Thoracic aorta (tissue), 2 donors: ENCODE results near the gene SH3BP4. TPM values are rescaled to one million over a fixed set of nuclear protein-coding genes. Genes with fewer than 3 reads are reported as not detected.
A peak's percentile ranks its signal among the peaks of the same experiment; 100 is the strongest.

ENCODE experiments used
- ATAC-seq: fragments of 150-250 bp; one replicate; pipeline ENCODE4 v1.8.0; 2017; ENCODE audit warnings: low read depth; ENCODE audit not compliant: insufficient number of reproducible peaks, low FRiP score
- DNase-seq: peaks from one replicate; pipeline ENCODE4 v3.0.0-alpha.2; 2020; ENCODE audit warnings: low spot score
- H3K27ac ChIP-seq, 2 donors: fragments of 200-600 bp; sonication (generic); 1 replicate in 1 of 2; 2 replicates in 1 of 2; pipeline ENCODE4 v1.5.1; 2016; ENCODE audit warnings: mild to moderate bottlenecking in 2 of 2, moderate library complexity in 2 of 2
- H3K27me3 ChIP-seq: fragments of 200-600 bp; sonication (generic); replicated peaks from 2 replicates; pipeline ENCODE4 v1.6.0; 2016; ENCODE audit warnings: mild to moderate bottlenecking; ENCODE audit not compliant: insufficient read depth
- H3K36me3 ChIP-seq: fragments of 200-600 bp; sonication (generic); one replicate; pipeline ENCODE4 v1.5.1; 2016
- H3K4me1 ChIP-seq, 2 donors: fragments of 200-600 bp; sonication (generic); 1 replicate in 1 of 2; 2 replicates in 1 of 2; pipeline versions ENCODE4 v1.5.1 to v1.6.0; 2016; ENCODE audit warnings: low read depth in 2 of 2, mild to moderate bottlenecking in 1 of 2; ENCODE audit not compliant: control insufficient read depth in 1 of 2
- H3K4me3 ChIP-seq: fragments of 200-600 bp; sonication (generic); 2 replicates; pipeline ENCODE4 v1.5.1; 2016; ENCODE audit warnings: mild to moderate bottlenecking
- H3K9me3 ChIP-seq: fragments of 200-600 bp; sonication (generic); 2 replicates; pipeline ENCODE4 v1.5.1; 2016
- CTCF ChIP-seq: fragments of 200-600 bp; sonication (generic); IDR thresholded peaks from one replicate; pipeline ENCODE4 v1.5.1; 2019; ENCODE audit warnings: antibody characterized with exemption
- total RNA-seq, 2 donors: library from RNA; depleted of rRNA; stranded (reverse); fragments of >200 nt; gene quantifications; one replicate each; pipeline versions ENCODE4 v1.1.0 to v1.2.3, GENCODE V29; 2016

SH3BP4 gene
- total RNA-seq, 2 donors from 2014 or later = 24.0 to 32.4 TPM

GRCh38 chr2:234979204-234980167, 27.7 kb downstream of the SH3BP4 start:
- DNase-seq = no peak
- Histone ChIP-seq H3K36me3 (no peaks in the 10 kb centered on the region), H3K27ac (peak overlapping the region; percentile 74 to 86), H3K27me3 (no peaks in the 10 kb centered on the region), H3K9me3 (no peaks in the 10 kb centered on the region), H3K4me1 (peaks cover 34 to 59% of the 10 kb centered on the region in 2 donors), H3K4me3 (no peak overlapping the region)
- no peak for ATAC-seq
- TF ChIP-seq CTCF = no peak

GRCh38 chr2:234980451-234981187, 28.8 kb downstream of the SH3BP4 start:
- Histone ChIP-seq H3K36me3 (no peaks in the 10 kb centered on the region), H3K4me1 (peaks cover 28 to 49% of the 10 kb centered on the region in 2 donors)

GRCh38 chr2:234981197-234982095, 29.6 kb downstream of the SH3BP4 start:
- H3K4me3 ChIP-seq = peak overlapping the region; percentile 57
- peak overlapping the region; percentile 74 to 86 for H3K27ac ChIP-seq
- no peaks in the 10 kb centered on the region for H3K27me3 ChIP-seq
- TF ChIP-seq CTCF = no peak
- H3K9me3 ChIP-seq = no peaks in the 10 kb centered on the region
- H3K36me3 ChIP-seq = no peaks in the 10 kb centered on the region
- ATAC-seq = peak; percentile 92
- DNase-seq = peak; percentile 75
- peaks cover 28 to 49% of the 10 kb centered on the region in 2 donors for H3K4me1 ChIP-seq

More at GRCh38 chr2:234980451-234981187, 28.8 kb downstream of the SH3BP4 start:
- Histone ChIP-seq H3K9me3 (no peaks in the 10 kb centered on the region), H3K4me3 (peak overlapping the region; percentile 57), H3K27me3 (no peaks in the 10 kb centered on the region), H3K27ac (peak overlapping the region; percentile 74 to 86)
- ATAC-seq (no peak), DNase-seq (no peak)
- TF ChIP-seq CTCF = no peak

- Histone ChIP-seq H3K9me3 (no peaks in the 10 kb centered on the region), H3K36me3 (no peaks in the 10 kb centered on the region), H3K27ac (peak overlapping the region; percentile 74 to 86), H3K4me3 (peak overlapping the region; percentile 57), H3K4me1 (peaks cover 28 to 49% of the 10 kb centered on the region in 2 donors), H3K27me3 (no peaks in the 10 kb centered on the region)
- DNase-seq = no peak
- TF ChIP-seq CTCF = no peak
- no peak for ATAC-seq
These were observed 30.4 kb downstream of the SH3BP4 start for GRCh38 chr2:234982096-234982834.
